HepG2 (cell line): ENCODE measurements around the gene PRSS33. TPM values are rescaled to one million over a fixed set of nuclear protein-coding genes. Genes with fewer than 3 reads are reported as not detected.

Source experiments
- ARID2 ChIP-seq: sonication (generic); formaldehyde crosslinking; IDR thresholded peaks from 2 replicates; pipeline ENCODE4 v1.8.1; 2022; ENCODE audit warnings: mild to moderate bottlenecking, missing genetic modification reagents, borderline replicate concordance
- DNMT3B ChIP-seq: conservative IDR thresholded peaks from 2 replicates; pipeline ENCODE4 v1.6.1; 2016; ENCODE audit warnings: missing biosample characterization, control low read depth
- EHMT2 ChIP-seq: fragments of 200-600 bp; sonication (generic); IDR thresholded peaks from 2 replicates; pipeline ENCODE4 v1.7.0; 2017; ENCODE audit warnings: antibody characterized with exemption, low read depth, low read length, borderline replicate concordance
- ELF1 ChIP-seq: sonication (generic); formaldehyde crosslinking; IDR thresholded peaks from 2 replicates; pipeline ENCODE4 v1.4.0; 2020; ENCODE audit warnings: missing genetic modification reagents
- HNRNPUL1 ChIP-seq: fragments of 200-400 bp; formaldehyde crosslinking; IDR thresholded peaks from 2 replicates; pipeline ENCODE4 v1.6.1; 2017; ENCODE audit warnings: low read depth, mild to moderate bottlenecking, low read length, moderate library complexity
- ISL2 ChIP-seq: sonication (generic); formaldehyde crosslinking; IDR thresholded peaks from 2 replicates; pipeline ENCODE4 v1.5.0; 2020; ENCODE audit warnings: missing genetic modification reagents
- MZF1 ChIP-seq: sonication (generic); formaldehyde crosslinking; IDR thresholded peaks from 2 replicates; pipeline ENCODE4 v1.8.1; 2023; ENCODE audit warnings: mild to moderate bottlenecking, missing genetic modification reagents, borderline replicate concordance
- RAD51 ChIP-seq: fragments of 450-650 bp; IDR thresholded peaks from 2 replicates; pipeline ENCODE4 v1.6.1; 2016; ENCODE audit warnings: borderline replicate concordance
- RBM39 ChIP-seq: fragments of 200-400 bp; formaldehyde crosslinking; IDR thresholded peaks from one replicate; pipeline ENCODE4 v1.6.1; 2018; ENCODE audit warnings: antibody characterized with exemption, mild to moderate bottlenecking, low read depth, low read length; ENCODE audit not compliant: poor library complexity, severe bottlenecking
- SAP130 ChIP-seq: IDR thresholded peaks from 2 replicates; pipeline ENCODE4 v1.6.1; 2016; ENCODE audit warnings: low read depth
- SRF ChIP-seq: IDR thresholded peaks from 2 replicates; pipeline ENCODE4 v1.6.1; 2011; ENCODE audit warnings: mild to moderate bottlenecking, low read depth, low read length, moderate library complexity
- SSRP1 ChIP-seq: IDR thresholded peaks from 2 replicates; pipeline ENCODE4 v1.6.1; 2016; ENCODE audit warnings: control low read depth
- ZBTB37 ChIP-seq: sonication (generic); formaldehyde crosslinking; IDR thresholded peaks from 2 replicates; pipeline ENCODE4 v1.4.0; 2020; ENCODE audit warnings: mild to moderate bottlenecking, missing genetic modification reagents
- ZBTB44 ChIP-seq: sonication (generic); formaldehyde crosslinking; IDR thresholded peaks from 2 replicates; pipeline ENCODE4 v1.4.0; 2020; ENCODE audit warnings: missing genetic modification reagents
- ZFX ChIP-seq: sonication (generic); formaldehyde crosslinking; IDR thresholded peaks from 2 replicates; pipeline ENCODE4 v1.4.0; 2020; ENCODE audit warnings: mild to moderate bottlenecking, low read depth, missing genetic modification reagents, moderate library complexity
- ZMYM2 ChIP-seq: sonication (generic); formaldehyde crosslinking; IDR thresholded peaks from 2 replicates; pipeline ENCODE4 v1.8.0; 2022; ENCODE audit warnings: mild to moderate bottlenecking, missing genetic modification reagents
- ZNF251 ChIP-seq: sonication (generic); formaldehyde crosslinking; IDR thresholded peaks from 2 replicates; pipeline ENCODE4 v1.9.0; 2021; ENCODE audit warnings: mild to moderate bottlenecking, missing genetic modification reagents
- ZNF280B ChIP-seq: sonication (generic); formaldehyde crosslinking; IDR thresholded peaks from 2 replicates; pipeline ENCODE4 v1.5.0; 2020; ENCODE audit warnings: missing genetic modification reagents, mild to moderate bottlenecking, borderline replicate concordance
- ZNF337 ChIP-seq: sonication (generic); formaldehyde crosslinking; IDR thresholded peaks from 2 replicates; pipeline ENCODE4 v1.5.1; 2020; ENCODE audit warnings: missing genetic modification reagents, low read depth, mild to moderate bottlenecking, borderline replicate concordance
- ZNF34 ChIP-seq: sonication (generic); formaldehyde crosslinking; IDR thresholded peaks from 2 replicates; pipeline ENCODE4 v1.4.0; 2020; ENCODE audit warnings: mild to moderate bottlenecking, missing genetic modification reagents, borderline replicate concordance
- ZNF678 ChIP-seq: sonication (generic); formaldehyde crosslinking; IDR thresholded peaks from 2 replicates; pipeline ENCODE4 v1.4.0; 2020; ENCODE audit warnings: mild to moderate bottlenecking, missing genetic modification reagents
- ZNF790 ChIP-seq: sonication (generic); formaldehyde crosslinking; IDR thresholded peaks from 2 replicates; pipeline ENCODE4 v1.8.0; 2022; ENCODE audit warnings: missing genetic modification reagents, mild to moderate bottlenecking, borderline replicate concordance
- ZSCAN31 ChIP-seq: sonication (generic); formaldehyde crosslinking; IDR thresholded peaks from 2 replicates; pipeline ENCODE4 v1.5.0; 2020; ENCODE audit warnings: low read depth, mild to moderate bottlenecking, missing genetic modification reagents
- polyA plus RNA-seq, 8 experiments: library from polyadenylated mRNA; depleted of rRNA in 3 of 8; stranded (reverse) in 7 of 8; unstranded in 1 of 8; fragments of >200 nt; fragmentation: Illumina TruSeq in 4 of 8; extraction: Trizol in 4 of 8; gene quantifications; 2 replicates each; pipeline versions ENCODE4 v1.2.1 to v1.2.3, GENCODE V29; 2011 to 2016; ENCODE audit warnings: low read depth in 4 of 8, missing spikeins in 1 of 8, mixed read lengths in 1 of 8; ENCODE audit not compliant: insufficient read depth in 1 of 8
- total RNA-seq, 5 experiments: library from RNA; depleted of rRNA; stranded (reverse); fragments of >200 nt; fragmentation: Illumina TruSeq; extraction: Trizol; gene quantifications; 2 replicates each; pipeline ENCODE4 v1.2.3, GENCODE V29; 2016; ENCODE audit warnings: low read depth in 1 of 5

PRSS33 gene
- total and polyA plus RNA-seq, 2 of the 13 experiments (the other 11 are each of a cell fraction or from before 2014, with no cell fraction given), result not detected

DNA sequence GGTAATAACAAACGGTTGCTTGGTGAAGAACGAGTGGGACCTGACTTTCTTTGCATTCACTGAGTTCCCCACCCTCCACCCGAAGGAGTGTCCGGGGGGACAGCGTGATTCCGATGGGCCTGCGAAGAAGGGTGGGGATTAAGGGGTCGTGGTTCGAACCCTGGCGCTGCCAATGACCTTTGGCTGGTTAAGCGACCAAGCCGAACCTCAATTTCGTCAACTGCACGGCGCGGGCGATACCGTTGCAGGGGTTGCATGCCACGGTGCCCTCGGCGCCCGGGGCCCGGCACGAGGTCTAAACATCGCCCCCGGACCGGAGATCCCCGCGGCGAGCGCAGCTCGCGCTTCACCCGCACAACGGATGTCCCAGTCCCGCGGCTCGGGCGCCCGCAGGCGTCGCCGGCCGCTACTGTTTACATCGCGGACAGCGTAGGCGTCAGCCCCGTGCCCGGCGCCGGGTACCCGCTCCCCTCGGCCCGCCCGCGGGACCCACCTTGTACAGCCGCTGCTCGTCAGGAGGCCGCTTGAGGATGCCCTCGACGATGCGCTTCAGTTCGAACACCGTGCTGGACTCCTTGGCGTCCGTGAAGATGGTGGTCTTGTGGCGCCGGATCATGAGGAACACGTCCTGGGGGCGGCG lies 10.7 kb downstream of the PRSS33 start (continued):
- TF ChIP-seq ZBTB37 (CRISPR knock-in tag), result no peak
- TF ChIP-seq ZNF337 (CRISPR knock-in tag), result no peak
- no peak for TF ChIP-seq ISL2 (CRISPR knock-in tag)
- no peak for TF ChIP-seq ZSCAN31 (CRISPR knock-in tag)
- no peak for TF ChIP-seq HNRNPUL1
- TF ChIP-seq ZNF280B, result no peak
- TF ChIP-seq MZF1 (CRISPR knock-in tag), result no peak
- TF ChIP-seq ELF1 (CRISPR knock-in tag), result no peak
- no peak for TF ChIP-seq ZMYM2 (CRISPR knock-in tag)
- no peak for TF ChIP-seq ZNF790 (CRISPR knock-in tag)
- no peak; the same call in 1 of the 2 replicates for TF ChIP-seq SAP130 (CRISPR knock-in tag)
- TF ChIP-seq ZNF34 (CRISPR knock-in tag), result no peak
- TF ChIP-seq EHMT2, result no peak
- TF ChIP-seq ZNF678 (CRISPR knock-in tag), result no peak
- TF ChIP-seq SRF, result no peak
- no peak for TF ChIP-seq ARID2 (CRISPR knock-in tag)
- no peak for TF ChIP-seq RAD51
- no peak for TF ChIP-seq ZBTB44 (CRISPR knock-in tag)
- TF ChIP-seq ZNF251 (CRISPR knock-in tag), result no peak
- TF ChIP-seq ZFX, result peak; percentile 27
- TF ChIP-seq RBM39, result no peak
- TF ChIP-seq SSRP1 (CRISPR knock-in tag), result no peak
- no peak for TF ChIP-seq DNMT3B (CRISPR knock-in tag)
